GM12878 (cell line): ENCODE results near the gene RHEX. TPM values are rescaled to one million over a fixed set of nuclear protein-coding genes. Genes with fewer than 3 reads are reported as not detected.

Source experiments
- ATAC-seq: fragments of 200-7000 bp; cut with Tn5 transposase; 3 replicates; pipeline ENCODE4 v1.9.1; 2020; ENCODE audit warnings: mild to moderate bottlenecking, moderate library complexity
- BruUV-seq: library from RNA; stranded (reverse); fragments of 400-500 nt; replicated peaks from 2 replicates; lab custom pipeline; 2021; lab: Mats Ljungman, UMichigan
- CTCF ChIA-PET: fragments of 300-600 bp; sonication (Branson Sonifier 250); formaldehyde crosslinking; extraction: SDS; loops from one replicate; lab custom pipeline; 2021; ENCODE audit warnings: inconsistent platforms; lab: Yijun Ruan, JAX
- POLR2A ChIA-PET: fragments of 350-600 bp; formaldehyde crosslinking; extraction: SDS; loops from one replicate; lab custom pipeline; 2021; ENCODE audit warnings: inconsistent platforms; lab: Charles Lee
- RAD21 ChIA-PET: fragments of 300-600 bp; sonication (Branson Sonifier 250); formaldehyde crosslinking; loops from one replicate; lab custom pipeline; 2023; ENCODE audit warnings: antibody characterized with exemption; ENCODE audit not compliant: unreplicated experiment; lab: Charles Lee
- SMC1A ChIA-PET: fragments of 300-600 bp; sonication (Branson Sonifier 250); formaldehyde crosslinking; loops from one replicate; lab custom pipeline; 2023; ENCODE audit not compliant: unreplicated experiment, uncharacterized antibody; lab: Charles Lee
- DNase-seq: peaks from one replicate; pipeline ENCODE4 v3.0.0-alpha.2; 2011; ENCODE audit warnings: low read depth, low spot score
- FAIRE-seq: peaks from 3 replicates; lab custom pipeline; 2011; peaks lifted over from hg19 to GRCh38; lab: Jason Lieb, UNC
- H2AFZ ChIP-seq: 2 replicates; pipeline ENCODE4 v1.6.0; 2011; ENCODE audit warnings: low read depth, low read length, control low read depth; ENCODE audit not compliant: control insufficient read depth
- H3K27ac ChIP-seq: 2 replicates; pipeline ENCODE4 v1.5.1; 2011; ENCODE audit warnings: control low read depth; ENCODE audit not compliant: control insufficient read depth, insufficient read depth
- H3K27me3 ChIP-seq, 2 experiments: replicated peaks in 1 of 2; 2 replicates each; pipeline versions ENCODE4 v1.6.0 to v1.6.1; 2011; ENCODE audit warnings: low read length in 1 of 2; ENCODE audit not compliant: control insufficient read depth in 2 of 2, insufficient read depth in 2 of 2
- H3K36me3 ChIP-seq, 2 experiments: 2 replicates each; pipeline ENCODE4 v1.5.1; 2011; ENCODE audit warnings: low read length in 1 of 2; ENCODE audit not compliant: control insufficient read depth in 2 of 2, insufficient read depth in 2 of 2
- H3K4me1 ChIP-seq: 2 replicates; pipeline ENCODE4 v1.6.1; 2011; ENCODE audit warnings: mild to moderate bottlenecking, low read length, moderate library complexity, mixed read lengths; ENCODE audit not compliant: control insufficient read depth, insufficient read depth
- H3K4me2 ChIP-seq: 2 replicates; pipeline ENCODE4 v1.6.0; 2011; ENCODE audit warnings: control low read depth; ENCODE audit not compliant: control insufficient read depth, insufficient read depth
- H3K4me3 ChIP-seq: fragments of 200-600 bp; sonication (generic); 2 replicates; pipeline ENCODE4 v1.5.1; 2016
- H3K79me2 ChIP-seq: 2 replicates; pipeline ENCODE4 v1.6.0; 2011; ENCODE audit warnings: low read length; ENCODE audit not compliant: control insufficient read depth, insufficient read depth
- H3K9ac ChIP-seq: 2 replicates; pipeline ENCODE4 v1.8.0; 2011; ENCODE audit warnings: low read length, control low read depth, mixed read lengths; ENCODE audit not compliant: control insufficient read depth, insufficient read depth
- H3K9me3 ChIP-seq: replicated peaks from 3 replicates; pipeline ENCODE4 v1.5.1; 2011; ENCODE audit warnings: mild to moderate bottlenecking, low read length; ENCODE audit not compliant: control insufficient read depth, insufficient read depth
- H4K20me1 ChIP-seq: 2 replicates; pipeline ENCODE4 v1.6.0; 2011; ENCODE audit not compliant: control insufficient read depth, insufficient read depth
- BHLHE40 ChIP-seq, 2 experiments: fragments of 450-650 bp in 1 of 2; IDR thresholded peaks; 2 replicates each; pipeline ENCODE4 v1.6.1; 2011 to 2017; ENCODE audit warnings: low read depth in 2 of 2, borderline replicate concordance in 1 of 2, improper control_type of control experiment in 1 of 2, low read length in 1 of 2, mild to moderate bottlenecking in 1 of 2
- CBX5 ChIP-seq: sonication (generic); IDR thresholded peaks from 2 replicates; pipeline ENCODE4 v1.6.1; 2016; ENCODE audit warnings: low read depth, moderate library complexity, mild to moderate bottlenecking, inconsistent platforms
- FOXK2 ChIP-seq: fragments of 450-650 bp; IDR thresholded peaks from 2 replicates; pipeline ENCODE4 v1.6.1; 2017; ENCODE audit warnings: mild to moderate bottlenecking, moderate library complexity
- IKZF1 ChIP-seq: fragments of 450-650 bp; conservative IDR thresholded peaks from 2 replicates; pipeline ENCODE4 v1.6.1; 2017; ENCODE audit warnings: antibody characterized with exemption, mild to moderate bottlenecking
- KLF5 ChIP-seq: fragments of 450-650 bp; IDR thresholded peaks from 2 replicates; pipeline ENCODE4 v1.6.1; 2014; ENCODE audit warnings: mild to moderate bottlenecking; ENCODE audit not compliant: partially characterized antibody
- MYB ChIP-seq: fragments of 150-350 bp; IDR thresholded peaks from 2 replicates; pipeline ENCODE4 v1.6.1; 2014; ENCODE audit warnings: mild to moderate bottlenecking, low read depth, low read length, borderline replicate concordance
- NBN ChIP-seq: fragments of 450-650 bp; IDR thresholded peaks from 2 replicates; pipeline ENCODE4 v1.6.1; 2016
- POLR2AphosphoS5 ChIP-seq: IDR thresholded peaks from 2 replicates; pipeline ENCODE4 v1.6.1; 2011; ENCODE audit warnings: mild to moderate bottlenecking, low read length, inconsistent platforms
- RELA ChIP-seq: fragments of 450-650 bp; IDR thresholded peaks from 2 replicates; pipeline ENCODE4 v1.8.0; 2014; ENCODE audit warnings: borderline replicate concordance; ENCODE audit not compliant: partially characterized antibody
- SUPT20H ChIP-seq: IDR thresholded peaks from 2 replicates; pipeline ENCODE4 v1.6.1; 2011; ENCODE audit warnings: low read depth, mild to moderate bottlenecking, low read length, moderate library complexity, borderline replicate concordance; ENCODE audit not compliant: control insufficient read depth
- WGBS: methylation state at CpG from one replicate; pipeline ENCODE4 v1.1.6; 2016; ENCODE audit warnings: low lambda C conversion rate; ENCODE audit not compliant: insufficient replicate concordance, insufficient coverage; ENCODE audit errors: missing lambda C conversion rate; 5-methylcytosine and 5-hydroxymethylcytosine counted together
- in situ Hi-C: fragments of 300-500 bp; cut with MboI; formaldehyde crosslinking; loops from 9 replicates; pipeline ENCODE4 v1.14.3; 2018; ENCODE audit warnings: mixed read lengths
- intact Hi-C: fragments of 100-400 bp; cut with micrococcal nuclease; formaldehyde crosslinking; loops from one replicate; pipeline ENCODE4 v1.14.2; 2022; ENCODE audit not compliant: unreplicated experiment
- polyA plus RNA-seq, 11 experiments: library from polyadenylated mRNA; depleted of rRNA in 4 of 11; unstranded in 6 of 11; stranded (reverse) in 5 of 11; fragments of >200 nt; fragmentation: Nextera tagmentation in 4 of 11; fragmentation: Illumina TruSeq in 1 of 11; extraction: Ambion mirVana in 4 of 11; extraction: Trizol in 1 of 11; gene quantifications; 1 replicate in 1 of 11; 2 replicates in 10 of 11; pipeline versions ENCODE4 v1.2.1 to v1.2.3, GENCODE V29; 2011 to 2016; ENCODE audit warnings: inconsistent platforms in 2 of 11, missing spikeins in 2 of 11, low read depth in 1 of 11
- total RNA-seq, 4 experiments: library from RNA; depleted of rRNA in 3 of 4; stranded (reverse); fragments of >200 nt in 3 of 4; fragmentation: Illumina TruSeq in 1 of 4; extraction: Trizol in 1 of 4; gene quantifications; 2 replicates each; pipeline versions ENCODE4 v1.2.1 to v1.2.3, GENCODE V29; 2013 to 2021
- TF ChIP-seq, protein P1 (sequence below): fragments of 450-650 bp; IDR thresholded peaks from 2 replicates; pipeline ENCODE4 v1.6.1; 2017; ENCODE audit warnings: mild to moderate bottlenecking, moderate library complexity
- TF ChIP-seq, protein P2 (sequence below): fragments of 450-650 bp; IDR thresholded peaks from 2 replicates; pipeline ENCODE4 v1.6.1; 2016; ENCODE audit warnings: mild to moderate bottlenecking
- TF ChIP-seq, protein P3 (sequence below): fragments of 150-350 bp; IDR thresholded peaks from 2 replicates; pipeline ENCODE4 v1.6.1; 2016; ENCODE audit warnings: low read depth, low read length

Gene RHEX
- total and polyA plus RNA-seq, 10 of the 15 experiments (the other 5 are each of a cell fraction or from before 2014, with no cell fraction given): 2.4 to 11.4 (median 5.7) TPM

DNA sequence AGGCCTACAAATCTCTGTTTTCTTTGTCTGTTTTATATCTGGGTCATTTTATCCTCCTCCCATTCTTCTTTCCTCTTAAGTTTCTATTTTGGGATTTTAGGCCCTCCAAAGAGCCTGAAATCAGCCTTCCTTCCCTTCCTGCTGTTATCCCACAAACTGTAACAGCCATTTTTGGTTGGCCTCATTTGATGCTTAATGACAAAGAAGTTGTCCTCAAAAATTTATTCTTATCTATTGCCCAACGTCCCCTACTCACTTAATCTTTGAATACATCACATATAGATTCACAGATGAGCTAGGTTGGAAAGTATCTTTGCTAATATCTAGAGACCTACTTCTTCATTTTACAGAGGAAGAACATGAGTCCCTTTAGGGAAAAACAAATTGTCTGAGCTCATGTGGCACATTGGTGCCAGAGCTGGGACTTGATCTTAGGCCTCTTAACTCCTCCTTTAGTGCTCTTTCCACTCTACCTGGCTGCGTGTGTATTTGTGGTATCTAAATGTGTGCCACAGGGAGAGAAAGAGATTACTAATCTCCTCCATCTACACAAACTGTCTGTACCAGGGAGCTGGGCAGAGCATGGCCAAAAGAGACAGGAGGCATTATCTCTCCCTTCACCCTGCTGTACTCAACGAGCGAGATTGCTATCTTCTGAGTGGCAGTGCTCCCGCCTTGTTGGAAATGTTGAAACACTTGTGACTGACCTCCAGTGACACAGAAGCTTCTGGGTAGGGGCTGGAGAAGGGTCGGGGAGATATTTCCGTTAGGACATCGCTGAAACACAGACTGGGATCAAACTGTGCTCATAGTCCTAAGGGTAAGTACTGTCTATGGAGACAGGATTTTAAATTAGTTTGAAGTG, 30.1 kb downstream of the RHEX start:
- Histone ChIP-seq H3K27ac (no peak overlapping the region), H3K4me2 (no peak overlapping the region), H3K9ac (no peak overlapping the region), H2AFZ (no peak overlapping the region), H3K27me3 (no peaks in the 10 kb centered on the region; a peak in 2 of 4 replicates), H3K79me2 (no peaks in the 10 kb centered on the region), H3K9me3 (no peaks in the 10 kb centered on the region), H3K4me3 (no peak overlapping the region), H3K36me3 (no peaks in the 10 kb centered on the region), H3K4me1 (no peaks in the 10 kb centered on the region), H4K20me1 (no peaks in the 10 kb centered on the region)
- ATAC-seq (no peak), DNase-seq (no peak), FAIRE-seq (no peak)
- intact Hi-C loops: no loop called here
- in situ Hi-C loops: no loop called here
- POLR2A ChIA-PET: no interaction called here
- RAD21 ChIA-PET: no interaction called here
- 61% methylated on average over 8 of the region's 8 CpGs for WGBS
- CTCF ChIA-PET: interaction anchor here (1.0 to 1.7 kb wide), 2 partner anchors 52 to 148 kb away, joined by 3 to 6 read pairs; no protein-coding TSS in a partner anchor
- SMC1A ChIA-PET: interaction anchor here (0.6 to 2.3 kb wide), 5 partner anchors 9 to 51 kb away, joined by 3 to 8 read pairs (median 3); no protein-coding TSS in a partner anchor
- BruUV-seq: no TSS peak
- TF ChIP-seq, protein P1, sequence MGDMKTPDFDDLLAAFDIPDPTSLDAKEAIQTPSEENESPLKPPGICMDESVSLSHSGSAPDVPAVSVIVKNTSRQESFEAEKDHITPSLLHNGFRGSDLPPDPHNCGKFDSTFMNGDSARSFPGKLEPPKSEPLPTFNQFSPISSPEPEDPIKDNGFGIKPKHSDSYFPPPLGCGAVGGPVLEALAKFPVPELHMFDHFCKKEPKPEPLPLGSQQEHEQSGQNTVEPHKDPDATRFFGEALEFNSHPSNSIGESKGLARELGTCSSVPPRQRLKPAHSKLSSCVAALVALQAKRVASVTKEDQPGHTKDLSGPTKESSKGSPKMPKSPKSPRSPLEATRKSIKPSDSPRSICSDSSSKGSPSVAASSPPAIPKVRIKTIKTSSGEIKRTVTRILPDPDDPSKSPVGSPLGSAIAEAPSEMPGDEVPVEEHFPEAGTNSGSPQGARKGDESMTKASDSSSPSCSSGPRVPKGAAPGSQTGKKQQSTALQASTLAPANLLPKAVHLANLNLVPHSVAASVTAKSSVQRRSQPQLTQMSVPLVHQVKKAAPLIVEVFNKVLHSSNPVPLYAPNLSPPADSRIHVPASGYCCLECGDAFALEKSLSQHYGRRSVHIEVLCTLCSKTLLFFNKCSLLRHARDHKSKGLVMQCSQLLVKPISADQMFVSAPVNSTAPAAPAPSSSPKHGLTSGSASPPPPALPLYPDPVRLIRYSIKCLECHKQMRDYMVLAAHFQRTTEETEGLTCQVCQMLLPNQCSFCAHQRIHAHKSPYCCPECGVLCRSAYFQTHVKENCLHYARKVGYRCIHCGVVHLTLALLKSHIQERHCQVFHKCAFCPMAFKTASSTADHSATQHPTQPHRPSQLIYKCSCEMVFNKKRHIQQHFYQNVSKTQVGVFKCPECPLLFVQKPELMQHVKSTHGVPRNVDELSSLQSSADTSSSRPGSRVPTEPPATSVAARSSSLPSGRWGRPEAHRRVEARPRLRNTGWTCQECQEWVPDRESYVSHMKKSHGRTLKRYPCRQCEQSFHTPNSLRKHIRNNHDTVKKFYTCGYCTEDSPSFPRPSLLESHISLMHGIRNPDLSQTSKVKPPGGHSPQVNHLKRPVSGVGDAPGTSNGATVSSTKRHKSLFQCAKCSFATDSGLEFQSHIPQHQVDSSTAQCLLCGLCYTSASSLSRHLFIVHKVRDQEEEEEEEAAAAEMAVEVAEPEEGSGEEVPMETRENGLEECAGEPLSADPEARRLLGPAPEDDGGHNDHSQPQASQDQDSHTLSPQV: no peak
- no peak for TF ChIP-seq POLR2AphosphoS5
- no peak for TF ChIP-seq RELA
- TF ChIP-seq, protein P2, sequence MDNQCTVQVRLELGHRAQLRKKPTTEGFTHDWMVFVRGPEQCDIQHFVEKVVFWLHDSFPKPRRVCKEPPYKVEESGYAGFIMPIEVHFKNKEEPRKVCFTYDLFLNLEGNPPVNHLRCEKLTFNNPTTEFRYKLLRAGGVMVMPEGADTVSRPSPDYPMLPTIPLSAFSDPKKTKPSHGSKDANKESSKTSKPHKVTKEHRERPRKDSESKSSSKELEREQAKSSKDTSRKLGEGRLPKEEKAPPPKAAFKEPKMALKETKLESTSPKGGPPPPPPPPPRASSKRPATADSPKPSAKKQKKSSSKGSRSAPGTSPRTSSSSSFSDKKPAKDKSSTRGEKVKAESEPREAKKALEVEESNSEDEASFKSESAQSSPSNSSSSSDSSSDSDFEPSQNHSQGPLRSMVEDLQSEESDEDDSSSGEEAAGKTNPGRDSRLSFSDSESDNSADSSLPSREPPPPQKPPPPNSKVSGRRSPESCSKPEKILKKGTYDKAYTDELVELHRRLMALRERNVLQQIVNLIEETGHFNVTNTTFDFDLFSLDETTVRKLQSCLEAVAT: no peak
- TF ChIP-seq IKZF1: no peak
- no peak for TF ChIP-seq MYB
- TF ChIP-seq, protein P3, sequence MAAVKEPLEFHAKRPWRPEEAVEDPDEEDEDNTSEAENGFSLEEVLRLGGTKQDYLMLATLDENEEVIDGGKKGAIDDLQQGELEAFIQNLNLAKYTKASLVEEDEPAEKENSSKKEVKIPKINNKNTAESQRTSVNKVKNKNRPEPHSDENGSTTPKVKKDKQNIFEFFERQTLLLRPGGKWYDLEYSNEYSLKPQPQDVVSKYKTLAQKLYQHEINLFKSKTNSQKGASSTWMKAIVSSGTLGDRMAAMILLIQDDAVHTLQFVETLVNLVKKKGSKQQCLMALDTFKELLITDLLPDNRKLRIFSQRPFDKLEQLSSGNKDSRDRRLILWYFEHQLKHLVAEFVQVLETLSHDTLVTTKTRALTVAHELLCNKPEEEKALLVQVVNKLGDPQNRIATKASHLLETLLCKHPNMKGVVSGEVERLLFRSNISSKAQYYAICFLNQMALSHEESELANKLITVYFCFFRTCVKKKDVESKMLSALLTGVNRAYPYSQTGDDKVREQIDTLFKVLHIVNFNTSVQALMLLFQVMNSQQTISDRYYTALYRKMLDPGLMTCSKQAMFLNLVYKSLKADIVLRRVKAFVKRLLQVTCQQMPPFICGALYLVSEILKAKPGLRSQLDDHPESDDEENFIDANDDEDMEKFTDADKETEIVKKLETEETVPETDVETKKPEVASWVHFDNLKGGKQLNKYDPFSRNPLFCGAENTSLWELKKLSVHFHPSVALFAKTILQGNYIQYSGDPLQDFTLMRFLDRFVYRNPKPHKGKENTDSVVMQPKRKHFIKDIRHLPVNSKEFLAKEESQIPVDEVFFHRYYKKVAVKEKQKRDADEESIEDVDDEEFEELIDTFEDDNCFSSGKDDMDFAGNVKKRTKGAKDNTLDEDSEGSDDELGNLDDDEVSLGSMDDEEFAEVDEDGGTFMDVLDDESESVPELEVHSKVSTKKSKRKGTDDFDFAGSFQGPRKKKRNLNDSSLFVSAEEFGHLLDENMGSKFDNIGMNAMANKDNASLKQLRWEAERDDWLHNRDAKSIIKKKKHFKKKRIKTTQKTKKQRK: no peak
- TF ChIP-seq BHLHE40 (IDR thresholded peaks at IDR 0.05; ENCODE audit: borderline replicate concordance in 1 of 2, low read depth in 2 of 2, low read length in 1 of 2): no peak
- TF ChIP-seq SUPT20H: no peak
- TF ChIP-seq NBN: no peak
- TF ChIP-seq FOXK2: no peak
- TF ChIP-seq KLF5: no peak
- no peak for TF ChIP-seq CBX5
